Ishikawa (cell line): ENCODE results near the gene XIAP.

Experiments used
- CREB1 ChIP-seq: IDR thresholded peaks from 2 replicates; pipeline ENCODE4 v1.6.1; 2012; ENCODE audit warnings: low read depth
- EP300 ChIP-seq: IDR thresholded peaks from 2 replicates; pipeline ENCODE4 v1.6.1; 2012; ENCODE audit warnings: borderline replicate concordance
- USF1 ChIP-seq: IDR thresholded peaks from 2 replicates; pipeline ENCODE4 v1.6.1; 2012

- TF ChIP-seq EP300 (no peak), CREB1 (no peak), USF1 (no peak)
These were observed 90.0 kb downstream of the XIAP start for GRCh38 chrX:123949846-123950245.
